Central memory CD8-positive, alpha-beta T cell (primary cell): ENCODE results near the gene C1QTNF1.

Source experiments
- ATAC-seq: fragments of 150-1000 bp; cut with Tn5 transposase; replicated peaks from 2 replicates; pipeline ENCODE4 v1.10.0; 2022; ENCODE audit warnings: mild to moderate bottlenecking, moderate FRiP score, moderate number of reproducible peaks; ENCODE audit not compliant: poor library complexity, severe bottlenecking; ENCODE audit errors: extremely low read depth
- DNase-seq, 2 donors: peaks; one replicate each; pipeline ENCODE4 v3.0.0; 2021; ENCODE audit warnings: low spot score in 2 of 2
- H3K27ac Mint-ChIP-seq: one replicate; pipeline ENCODE4 v1.8.0; 2022; ENCODE audit warnings: low read depth, mild to moderate bottlenecking, moderate library complexity, mixed read lengths
- H3K27me3 Mint-ChIP-seq: one replicate; pipeline ENCODE4 v1.8.0; 2022; ENCODE audit warnings: mixed read lengths
- H3K36me3 Mint-ChIP-seq: one replicate; pipeline ENCODE4 v1.8.0; 2022; ENCODE audit warnings: mild to moderate bottlenecking, moderate library complexity, mixed read lengths; ENCODE audit not compliant: insufficient read depth
- H3K4me1 Mint-ChIP-seq: one replicate; pipeline ENCODE4 v1.8.0; 2022; ENCODE audit warnings: mixed read lengths
- H3K4me3 Mint-ChIP-seq: one replicate; pipeline ENCODE4 v1.8.0; 2022; ENCODE audit warnings: mild to moderate bottlenecking, moderate library complexity, mixed read lengths
- H3K9me3 Mint-ChIP-seq: one replicate; pipeline ENCODE4 v1.8.0; 2022; ENCODE audit warnings: mixed read lengths

C1QTNF1 gene

DNA sequence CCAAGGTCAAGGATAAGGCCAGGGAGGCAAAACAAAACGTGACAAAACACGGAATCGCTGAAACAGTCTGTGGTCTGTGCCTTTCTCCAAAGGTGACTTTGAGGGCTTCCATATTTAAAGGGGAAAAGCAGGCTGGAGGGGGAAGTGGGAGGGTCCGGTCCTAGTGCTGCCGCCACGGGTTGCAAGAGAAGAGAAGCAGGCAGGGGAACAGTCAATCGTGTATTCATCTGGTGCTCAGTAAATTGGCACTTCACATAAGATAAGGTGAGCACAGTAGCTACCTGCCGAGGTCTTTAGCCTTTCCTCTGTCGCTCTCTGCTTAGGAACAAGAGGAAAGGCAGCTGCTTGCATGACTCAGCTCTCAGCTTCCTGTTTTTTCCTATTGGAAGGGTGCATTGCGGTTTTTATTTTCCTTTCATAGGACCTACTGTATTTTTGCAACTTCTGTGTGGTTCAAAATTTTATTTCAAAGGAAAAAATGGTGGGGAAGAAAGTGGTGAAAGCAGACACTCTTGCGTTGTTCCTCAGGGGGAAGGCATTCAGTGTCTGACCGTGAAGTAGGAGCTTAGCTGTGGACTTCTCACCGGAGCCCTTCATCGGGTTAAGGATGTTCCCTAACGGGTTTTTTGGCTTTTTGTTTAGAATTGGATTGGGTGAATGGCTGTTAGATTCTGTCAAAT lies 37.2 kb upstream of the C1QTNF1 start:
- no peaks in the 10 kb centered on the region for H3K9me3 Mint-ChIP-seq
- peaks cover 12% of the 10 kb centered on the region for H3K4me1 Mint-ChIP-seq
- H3K27me3 Mint-ChIP-seq, result no peaks in the 10 kb centered on the region
- DNase-seq (no peak), ATAC-seq (no peak)
- peaks cover 9% of the 10 kb centered on the region for H3K36me3 Mint-ChIP-seq
- no peak overlapping the region for H3K27ac Mint-ChIP-seq
- H3K4me3 Mint-ChIP-seq, result no peak overlapping the region

DNA sequence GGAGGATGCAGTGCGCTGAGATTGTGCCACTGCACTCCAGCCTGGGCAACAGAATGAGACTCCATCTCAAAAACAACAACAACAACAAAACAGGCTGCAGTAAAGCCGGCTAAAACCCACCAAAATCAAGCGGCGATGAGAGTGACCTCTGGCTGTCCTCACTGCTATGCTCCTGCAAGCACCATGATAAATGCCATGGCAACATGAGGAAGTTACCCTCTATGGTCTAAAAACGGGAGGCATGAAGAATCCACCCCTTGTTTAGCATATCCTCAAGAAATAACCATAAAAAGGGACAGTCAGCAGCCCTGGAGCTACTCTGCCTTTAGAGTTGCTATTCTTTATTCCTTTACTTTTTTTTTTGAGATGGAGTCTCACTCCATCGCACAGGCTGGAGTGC lies 35.8 kb upstream of the C1QTNF1 start:
- H3K27me3 Mint-ChIP-seq, result no peaks in the 10 kb centered on the region
- no peak overlapping the region for H3K4me3 Mint-ChIP-seq
- DNase-seq (no peak), ATAC-seq (no peak)
- H3K27ac Mint-ChIP-seq, result no peak overlapping the region
- peaks cover 11% of the 10 kb centered on the region for H3K36me3 Mint-ChIP-seq
- peaks cover 17% of the 10 kb centered on the region for H3K4me1 Mint-ChIP-seq
- H3K9me3 Mint-ChIP-seq, result no peaks in the 10 kb centered on the region

DNA sequence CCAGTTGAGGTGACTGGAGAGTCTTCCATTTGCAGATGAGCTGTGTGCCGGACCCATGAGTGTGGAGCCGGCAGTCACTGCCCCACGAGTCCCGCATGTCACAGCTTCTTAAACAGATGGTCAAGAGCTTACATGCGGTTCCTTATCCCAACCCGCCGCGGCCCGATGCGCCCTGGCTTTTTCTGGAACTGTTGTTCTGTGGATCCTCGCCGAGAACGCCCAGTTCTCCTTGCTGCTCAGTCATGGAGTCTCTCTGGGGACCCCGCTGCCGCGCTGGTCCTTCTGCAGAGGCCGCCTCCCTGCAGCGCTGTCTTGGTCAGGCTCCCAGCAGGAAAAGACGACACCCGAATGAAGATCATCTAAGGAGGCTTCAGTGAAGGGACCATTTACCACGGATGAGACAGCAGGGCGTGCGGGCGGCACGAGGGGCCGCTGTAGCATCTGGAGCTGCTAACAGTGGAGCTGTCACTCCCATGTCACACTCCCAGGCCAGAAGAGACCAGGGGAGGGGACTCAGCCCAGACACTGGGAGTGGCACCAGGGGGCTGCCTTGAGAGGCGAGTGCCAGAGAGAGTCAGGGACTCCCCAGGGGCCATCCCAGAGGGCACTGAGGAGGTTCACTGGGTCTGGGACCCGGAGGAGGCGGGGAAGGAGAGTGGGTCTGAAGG lies 33.5 kb upstream of the C1QTNF1 start:
- no peaks in the 10 kb centered on the region for H3K27me3 Mint-ChIP-seq
- DNase-seq (no peak), ATAC-seq (no peak)
- no peak overlapping the region for H3K27ac Mint-ChIP-seq
- no peaks in the 10 kb centered on the region for H3K9me3 Mint-ChIP-seq
- H3K4me1 Mint-ChIP-seq, result peaks cover 18% of the 10 kb centered on the region
- no peak overlapping the region for H3K4me3 Mint-ChIP-seq
- peaks cover 15% of the 10 kb centered on the region for H3K36me3 Mint-ChIP-seq

- Mint-ChIP-seq H3K9me3 (no peaks in the 10 kb centered on the region), H3K36me3 (peaks cover 21% of the 10 kb centered on the region), H3K27ac (no peak overlapping the region)
Measured at GRCh38 chr17:78991017-78991738, 32.8 kb upstream of the C1QTNF1 start.

GRCh38 chr17:78991906-78992532 lies 31.9 kb upstream of the C1QTNF1 start:
- Mint-ChIP-seq H3K27me3 (no peaks in the 10 kb centered on the region), H3K36me3 (peaks cover 27% of the 10 kb centered on the region), H3K9me3 (no peaks in the 10 kb centered on the region), H3K27ac (no peak overlapping the region), H3K4me1 (peaks cover 11% of the 10 kb centered on the region), H3K4me3 (no peak overlapping the region)
- DNase-seq (no peak), ATAC-seq (no peak)

More at GRCh38 chr17:78991017-78991738, 32.8 kb upstream of the C1QTNF1 start:
- Mint-ChIP-seq H3K27me3 (no peaks in the 10 kb centered on the region), H3K4me1 (peaks cover 14% of the 10 kb centered on the region), H3K4me3 (no peak overlapping the region)
- ATAC-seq (no peak), DNase-seq (no peak)

- Mint-ChIP-seq H3K36me3 (peaks cover 31% of the 10 kb centered on the region), H3K4me1 (peaks cover 12% of the 10 kb centered on the region), H3K4me3 (no peak overlapping the region), H3K9me3 (no peaks in the 10 kb centered on the region), H3K27ac (no peak overlapping the region), H3K27me3 (no peaks in the 10 kb centered on the region)
- DNase-seq (no peak), ATAC-seq (no peak)
Measured at GRCh38 chr17:78992542-78993212, 31.3 kb upstream of the C1QTNF1 start.

- no peak overlapping the region for H3K4me3 Mint-ChIP-seq
- ATAC-seq, result no peak
- peaks cover 12% of the 10 kb centered on the region for H3K4me1 Mint-ChIP-seq
- no peak overlapping the region for H3K27ac Mint-ChIP-seq
- H3K9me3 Mint-ChIP-seq, result no peaks in the 10 kb centered on the region
- no peak for DNase-seq
- no peaks in the 10 kb centered on the region for H3K27me3 Mint-ChIP-seq
- H3K36me3 Mint-ChIP-seq, result peaks cover 31% of the 10 kb centered on the region
Measured at GRCh38 chr17:78993241-78993956, 30.6 kb upstream of the C1QTNF1 start.

GRCh38 chr17:78993981-78994671 lies 29.8 kb upstream of the C1QTNF1 start:
- ATAC-seq, result no peak
- Mint-ChIP-seq H3K27ac (no peak overlapping the region), H3K36me3 (peaks cover 33% of the 10 kb centered on the region), H3K4me3 (no peak overlapping the region), H3K9me3 (no peaks in the 10 kb centered on the region), H3K4me1 (peaks cover 12% of the 10 kb centered on the region), H3K27me3 (no peaks in the 10 kb centered on the region)
- no peak for DNase-seq

- Mint-ChIP-seq H3K36me3 (peaks cover 33% of the 10 kb centered on the region), H3K4me1 (peaks cover 15% of the 10 kb centered on the region)
- DNase-seq, result no peak
Measured at GRCh38 chr17:78995022-78995760, 28.8 kb upstream of the C1QTNF1 start.

GRCh38 chr17:78995761-78996451 lies 28.1 kb upstream of the C1QTNF1 start:
- DNase-seq (no peak), ATAC-seq (no peak)
- Mint-ChIP-seq H3K4me3 (no peak overlapping the region), H3K4me1 (peaks cover 22% of the 10 kb centered on the region), H3K9me3 (no peaks in the 10 kb centered on the region), H3K27ac (peak overlapping the region; percentile 59), H3K27me3 (no peaks in the 10 kb centered on the region), H3K36me3 (peaks cover 37% of the 10 kb centered on the region)

More at GRCh38 chr17:78995022-78995760, 28.8 kb upstream of the C1QTNF1 start:
- no peak for ATAC-seq
- no peaks in the 10 kb centered on the region for H3K27me3 Mint-ChIP-seq
- no peaks in the 10 kb centered on the region for H3K9me3 Mint-ChIP-seq
- H3K27ac Mint-ChIP-seq, result peak overlapping the region; percentile 59
- no peak overlapping the region for H3K4me3 Mint-ChIP-seq
